Aorta (tissue), 5 donors: ENCODE results near the gene AGAP3. TPM values are rescaled to one million over a fixed set of nuclear protein-coding genes. Genes with fewer than 3 reads are reported as not detected.

Experiments
- ATAC-seq: fragments of 200-7000 bp; cut with Tn5 transposase; one replicate; pipeline ENCODE4 v1.9.1; 2022; ENCODE audit warnings: moderate library complexity; ENCODE audit not compliant: low FRiP score
- DNase-seq, 2 donors: peaks; one replicate each; pipeline ENCODE4 v3.0.0-alpha.2; 2020
- H3K27ac ChIP-seq, 2 donors: one replicate each; pipeline ENCODE4 v1.5.1; 2013; ENCODE audit warnings: low read length in 2 of 2, mild to moderate bottlenecking in 2 of 2, moderate library complexity in 2 of 2, control low read depth in 1 of 2, inconsistent platforms in 1 of 2, low read depth in 1 of 2
- H3K27me3 ChIP-seq, 2 donors: one replicate each; pipeline ENCODE4 v1.6.1; 2013; ENCODE audit warnings: control low read depth in 1 of 2, low read length in 1 of 2, mild to moderate bottlenecking in 1 of 2, moderate library complexity in 1 of 2; ENCODE audit not compliant: insufficient read depth in 2 of 2, control insufficient read depth in 1 of 2
- H3K36me3 ChIP-seq, 2 donors: one replicate each; pipeline ENCODE4 v1.6.1; 2013; ENCODE audit warnings: control low read depth in 1 of 2, low read length in 1 of 2, mild to moderate bottlenecking in 1 of 2; ENCODE audit not compliant: insufficient read depth in 2 of 2, control insufficient read depth in 1 of 2
- H3K4me1 ChIP-seq, 2 donors: one replicate each; pipeline ENCODE4 v1.6.1; 2013; ENCODE audit warnings: low read length in 2 of 2, control low read depth in 1 of 2, mild to moderate bottlenecking in 1 of 2, moderate library complexity in 1 of 2; ENCODE audit not compliant: insufficient read depth in 2 of 2, control insufficient read depth in 1 of 2
- H3K4me3 ChIP-seq, 2 donors: one replicate each; pipeline ENCODE4 v1.5.1; 2013; ENCODE audit warnings: low read length in 2 of 2, control low read depth in 1 of 2, mild to moderate bottlenecking in 1 of 2
- H3K9me3 ChIP-seq: one replicate; pipeline ENCODE4 v1.6.1; 2013; ENCODE audit warnings: mild to moderate bottlenecking, low read length; ENCODE audit not compliant: control insufficient read depth
- WGBS, 2 donors: extraction: QIAGEN DNeasy Blood & Tissue Kit; methylation state at CpG; one replicate each; pipeline ENCODE4 v1.1.7; 2013; 5-methylcytosine and 5-hydroxymethylcytosine counted together
- intact Hi-C, 2 donors: fragments of 100-400 bp; cut with DNase I; formaldehyde crosslinking; loops; one replicate each; pipeline versions ENCODE4 v1.14.2 to v1.15.0; 2022
- polyA plus RNA-seq, 2 donors: library from polyadenylated mRNA; stranded (reverse); fragments of 200-250 nt; gene quantifications; one replicate each; pipeline ENCODE4 v1.2.3, GENCODE V29; 2013
- total RNA-seq, 2 donors: library from RNA; stranded (reverse); fragmentation: NEBNext Ultra II Directional; extraction: Animal tissue kit (Norgen Biotek cat#: 25700); gene quantifications; one replicate each; pipeline ENCODE4 v1.2.1, GENCODE V29; 2021
- donor health status: healthy with polysubstance abuse.
- donor health status: Bipolar disorder and iron deficiency.
- donor health status: DM: no; HTN: no; CAD: no.
- donor health status: DM: no; HTN: no; CAD: no.
- donor health status: DM: yes; HTN: yes; CAD: no.

Gene AGAP3
- total and polyA plus RNA-seq, 4 donors, result 21.5 to 115 (median 82.7) TPM

DNA sequence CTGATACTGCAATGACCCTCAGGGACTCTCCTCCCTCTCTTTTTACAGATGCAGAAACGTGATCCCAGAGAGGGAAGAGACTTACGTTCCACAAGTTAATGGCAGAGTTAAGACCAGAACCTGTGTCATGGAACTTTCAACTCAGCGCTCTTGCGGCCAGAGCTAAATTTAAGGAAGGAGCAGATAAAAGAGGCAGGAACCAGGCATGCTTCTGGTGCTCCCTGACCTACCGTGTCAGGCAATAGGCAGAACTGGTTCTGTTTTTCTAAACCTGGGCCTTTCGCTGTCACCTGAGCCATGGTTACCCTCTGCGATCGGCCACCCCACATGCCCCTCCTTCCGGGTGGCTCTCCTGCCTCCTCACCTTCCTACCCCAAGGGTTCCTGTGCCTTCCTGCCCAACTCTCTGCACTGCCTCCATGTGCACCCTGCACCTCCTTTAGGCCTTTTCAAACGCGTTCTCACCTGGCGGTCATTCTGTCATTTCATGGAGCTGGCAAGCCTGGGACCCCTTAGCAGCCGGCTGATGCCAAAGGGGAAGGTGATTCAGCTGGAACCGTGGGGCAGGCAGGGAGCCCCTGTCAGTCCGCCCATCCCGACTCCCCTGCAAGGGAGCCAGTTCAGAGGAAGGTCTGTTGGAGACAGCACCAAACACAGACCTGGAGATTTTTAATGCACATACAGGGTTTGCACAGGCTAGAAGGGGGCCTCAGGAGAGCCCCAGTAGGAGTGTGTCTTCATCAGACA lies 88.9 kb downstream of the AGAP3 start:
- no peak for ATAC-seq

DNA sequence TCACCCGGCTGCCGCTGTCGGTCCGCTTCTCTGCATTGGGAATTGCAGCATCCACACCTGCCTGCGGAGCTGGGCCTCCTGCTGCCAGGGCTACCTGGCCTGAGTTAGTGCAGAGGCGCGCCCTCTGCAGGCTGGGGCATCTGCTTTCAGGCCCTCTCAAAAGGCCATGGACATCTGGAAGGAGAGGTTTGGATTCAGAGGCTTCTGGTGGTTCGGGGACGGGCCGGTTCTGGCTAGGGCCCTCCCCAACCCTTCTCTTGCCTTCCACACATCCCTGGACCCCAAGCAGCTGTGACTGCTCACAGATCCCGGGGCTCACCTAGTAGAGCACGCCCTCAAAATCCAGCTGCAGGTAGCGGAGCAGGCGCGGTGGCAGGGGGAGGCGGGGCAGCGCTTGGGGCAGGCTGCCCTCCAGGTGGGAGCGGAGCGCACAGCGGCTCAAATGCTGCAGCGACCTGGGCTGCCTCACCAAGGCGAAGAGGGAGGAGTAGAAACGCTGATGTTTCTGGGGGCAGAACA lies 89.6 kb downstream of the AGAP3 start:
- WGBS, 2 donors, result 74 to 76% methylated on average over 23 of the region's 23 CpGs
- Histone ChIP-seq H3K36me3 (no peaks in the 10 kb centered on the region), H3K27me3 (no peaks in the 10 kb centered on the region), H3K9me3 (no peaks in the 10 kb centered on the region), H3K27ac (no peak overlapping the region), H3K4me1 (no peaks in the 10 kb centered on the region), H3K4me3 (no peak overlapping the region)
- ATAC-seq, result no peak
- peak in 1 of 2 donors; percentile 74 for DNase-seq
- intact Hi-C loops, result no loop called here

More for the DNA sequence above, 88.9 kb downstream of the AGAP3 start:
- Histone ChIP-seq H3K27me3 (no peaks in the 10 kb centered on the region), H3K36me3 (no peaks in the 10 kb centered on the region), H3K27ac (no peak overlapping the region), H3K4me3 (no peak overlapping the region), H3K4me1 (no peaks in the 10 kb centered on the region), H3K9me3 (no peaks in the 10 kb centered on the region)
- intact Hi-C loops, result no loop called here
- WGBS, 2 donors, result 80 to 82% methylated on average over 16 of the region's 16 CpGs
- DNase-seq, result no peak

DNA sequence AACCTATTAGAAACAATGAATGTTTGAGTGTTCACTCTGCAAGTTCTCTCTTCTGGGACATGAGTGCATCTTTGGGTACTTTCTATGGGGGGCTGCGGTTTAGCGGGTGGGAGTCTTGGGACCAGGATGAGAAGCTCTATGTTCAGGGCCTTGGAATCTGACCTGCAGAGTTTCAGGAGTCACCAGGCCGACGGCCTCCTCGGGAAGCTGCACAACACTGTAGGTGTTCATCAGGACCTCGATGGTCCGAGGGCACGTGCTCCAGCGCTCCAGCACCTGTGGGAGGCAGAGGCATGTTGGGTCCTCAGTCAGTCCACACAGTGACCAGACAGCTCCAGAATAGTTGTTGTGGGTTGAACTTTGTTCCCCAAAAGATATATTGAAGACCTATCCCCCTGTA lies 90.1 kb downstream of the AGAP3 start:
- Histone ChIP-seq H3K27me3 (no peaks in the 10 kb centered on the region), H3K4me1 (no peaks in the 10 kb centered on the region), H3K9me3 (no peaks in the 10 kb centered on the region), H3K27ac (no peak overlapping the region), H3K4me3 (no peak overlapping the region), H3K36me3 (no peaks in the 10 kb centered on the region)
- WGBS, 2 donors, result 90 to 91% methylated on average over 9 of the region's 9 CpGs
- DNase-seq (no peak), ATAC-seq (no peak)
- intact Hi-C loops, result no loop called here

DNA sequence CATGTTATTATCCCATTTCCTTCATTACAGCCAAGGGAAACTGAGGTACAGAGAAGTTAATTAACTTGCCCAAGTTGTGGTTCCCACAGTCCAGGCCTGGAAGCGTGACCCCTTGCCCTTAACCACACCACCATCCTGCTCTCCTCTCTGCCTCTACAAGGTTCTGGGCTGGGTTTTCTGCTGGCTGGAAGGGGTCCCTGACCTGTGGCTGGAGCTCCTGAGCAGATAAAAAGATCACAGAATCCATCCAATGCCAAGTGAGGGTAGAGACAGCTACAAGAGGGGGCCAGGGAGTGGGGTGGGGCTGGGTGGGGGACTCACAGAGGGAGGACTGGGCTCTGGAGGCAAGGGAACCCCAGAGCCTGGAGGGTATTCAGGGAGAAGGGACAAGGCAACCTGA lies 91.0 kb downstream of the AGAP3 start:
- no peak overlapping the region for H3K27ac ChIP-seq
- no peaks in the 10 kb centered on the region for H3K27me3 ChIP-seq
- 89 to 95% methylated on average over 1 of the region's 1 CpG for WGBS, 2 donors
- ATAC-seq, result no peak
- no peaks in the 10 kb centered on the region for H3K9me3 ChIP-seq
- H3K36me3 ChIP-seq, result no peaks in the 10 kb centered on the region
- intact Hi-C loops, result no loop called here
- H3K4me3 ChIP-seq, result no peak overlapping the region
- peak in 1 of 2 donors; percentile 46 for DNase-seq
- no peaks in the 10 kb centered on the region for H3K4me1 ChIP-seq

DNA sequence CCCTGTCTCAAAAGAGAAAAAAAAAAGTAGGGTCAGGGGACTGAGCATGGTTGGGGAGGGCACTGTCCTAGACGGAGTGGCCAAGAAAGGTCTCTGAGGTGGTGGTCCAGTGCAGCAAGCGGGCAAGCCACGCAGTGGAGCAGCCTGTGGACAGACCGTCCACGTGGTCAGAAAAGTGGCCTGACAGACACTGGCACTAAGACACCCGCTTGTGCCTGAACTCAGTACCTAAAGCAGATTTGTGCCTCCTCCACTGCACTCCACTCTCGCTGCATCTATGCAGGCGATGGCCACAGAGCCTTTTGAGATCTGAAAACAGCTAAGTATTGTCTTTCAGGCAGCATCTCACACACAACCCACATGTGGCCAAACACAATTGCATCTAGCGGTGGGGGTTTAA lies 92.0 kb downstream of the AGAP3 start:
- Histone ChIP-seq H3K4me1 (no peaks in the 10 kb centered on the region), H3K27me3 (no peaks in the 10 kb centered on the region), H3K36me3 (no peaks in the 10 kb centered on the region), H3K27ac (no peak overlapping the region), H3K9me3 (no peaks in the 10 kb centered on the region), H3K4me3 (no peak overlapping the region)
- DNase-seq (peak in 1 of 2 donors; percentile 48), ATAC-seq (no peak)
- intact Hi-C loops, result no loop called here
- 93 to 94% methylated on average over 9 of the region's 9 CpGs for WGBS, 2 donors

DNA sequence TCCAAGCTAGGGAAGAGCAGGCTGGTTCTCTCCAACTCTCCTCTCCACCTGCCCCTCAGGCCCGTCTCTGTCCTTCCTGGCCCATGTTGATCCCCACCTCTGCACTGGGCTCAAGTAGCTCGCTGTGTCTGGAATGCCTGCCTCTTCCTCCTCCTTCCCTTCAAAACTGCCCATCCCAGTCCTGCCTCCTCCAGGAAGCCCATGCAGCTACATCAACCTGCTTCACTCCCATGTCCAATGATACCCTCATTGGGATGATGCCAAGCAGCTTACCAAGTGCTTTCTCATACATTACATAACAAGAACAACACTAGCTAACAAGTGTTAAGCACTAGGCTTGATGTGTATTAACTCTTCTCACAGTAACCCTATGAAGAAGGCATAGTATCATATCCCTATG lies 92.6 kb downstream of the AGAP3 start:
- ATAC-seq (no peak), DNase-seq (no peak)
- intact Hi-C loops, result no loop called here
- no peaks in the 10 kb centered on the region for H3K27me3 ChIP-seq
- H3K27ac ChIP-seq, result no peak overlapping the region
- no peaks in the 10 kb centered on the region for H3K36me3 ChIP-seq
- WGBS, 2 donors, result 80 to 82% methylated on average over 2 of the region's 2 CpGs
- no peaks in the 10 kb centered on the region for H3K9me3 ChIP-seq
- no peaks in the 10 kb centered on the region for H3K4me1 ChIP-seq
- H3K4me3 ChIP-seq, result no peak overlapping the region

DNA sequence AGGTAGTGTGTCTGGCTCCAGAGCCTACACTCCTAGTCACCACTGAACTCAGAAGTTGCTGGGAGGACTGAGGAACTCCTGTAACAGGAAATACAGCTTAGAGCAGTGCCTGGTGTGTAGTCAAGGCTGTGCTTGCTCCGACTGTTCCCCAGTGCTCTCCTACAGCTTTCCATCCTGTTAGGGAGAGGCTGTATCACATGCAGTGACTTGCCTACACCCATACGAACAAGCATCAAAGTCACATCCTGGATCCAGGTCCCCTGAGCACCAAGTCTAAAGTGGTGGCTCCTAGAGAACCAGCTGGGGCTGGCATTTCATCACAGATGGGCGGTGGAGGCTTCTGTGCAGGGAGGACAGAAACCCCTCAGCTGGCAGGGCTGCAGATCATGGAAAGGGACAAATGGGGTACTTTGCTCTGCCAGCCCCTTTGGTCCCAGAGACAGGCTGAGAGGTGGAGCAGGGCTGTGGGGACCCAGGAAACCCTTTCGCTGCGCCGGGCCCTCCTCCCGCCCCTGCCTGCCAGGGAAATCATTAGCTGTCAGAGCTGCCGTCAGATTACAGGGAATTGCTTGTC lies 93.1 kb downstream of the AGAP3 start:
- intact Hi-C loops, result no loop called here
- H3K4me3 ChIP-seq, result no peak overlapping the region
- 83 to 85% methylated on average over 8 of the region's 8 CpGs for WGBS, 2 donors

DNA sequence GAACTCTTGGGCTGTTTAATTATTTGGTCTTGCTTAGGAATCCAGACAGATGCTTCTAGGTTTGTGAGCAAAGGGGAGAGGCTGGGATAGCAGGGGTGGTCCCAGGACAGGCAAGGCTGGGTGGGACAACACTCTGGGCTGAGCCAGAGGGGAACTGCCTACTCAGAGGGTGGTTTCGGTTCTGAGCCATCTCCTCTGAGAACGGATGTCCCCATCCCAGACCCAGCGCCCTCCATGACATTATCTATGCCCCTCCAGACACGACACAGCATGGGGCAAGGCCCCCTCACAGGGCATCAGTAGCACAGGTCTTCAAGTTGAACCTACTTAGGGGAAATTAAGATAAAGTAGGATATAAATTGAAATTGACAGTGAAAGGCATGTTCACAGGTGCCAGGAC lies 93.7 kb downstream of the AGAP3 start:
- WGBS, 2 donors, result 79 to 86% methylated on average over 4 of the region's 4 CpGs
- H3K36me3 ChIP-seq, result no peaks in the 10 kb centered on the region
- ATAC-seq (no peak), DNase-seq (no peak)
- no peaks in the 10 kb centered on the region for H3K4me1 ChIP-seq
- no peaks in the 10 kb centered on the region for H3K9me3 ChIP-seq
- H3K27ac ChIP-seq, result no peak overlapping the region
- H3K27me3 ChIP-seq, result no peaks in the 10 kb centered on the region
- intact Hi-C loops, result no loop called here
- H3K4me3 ChIP-seq, result no peak overlapping the region

More for the DNA sequence above, 93.1 kb downstream of the AGAP3 start:
- Histone ChIP-seq H3K4me1 (no peaks in the 10 kb centered on the region), H3K27ac (no peak overlapping the region), H3K27me3 (no peaks in the 10 kb centered on the region), H3K36me3 (no peaks in the 10 kb centered on the region), H3K9me3 (no peaks in the 10 kb centered on the region)
- DNase-seq, result peak in 1 of 2 donors; percentile 37
- ATAC-seq, result no peak

DNA sequence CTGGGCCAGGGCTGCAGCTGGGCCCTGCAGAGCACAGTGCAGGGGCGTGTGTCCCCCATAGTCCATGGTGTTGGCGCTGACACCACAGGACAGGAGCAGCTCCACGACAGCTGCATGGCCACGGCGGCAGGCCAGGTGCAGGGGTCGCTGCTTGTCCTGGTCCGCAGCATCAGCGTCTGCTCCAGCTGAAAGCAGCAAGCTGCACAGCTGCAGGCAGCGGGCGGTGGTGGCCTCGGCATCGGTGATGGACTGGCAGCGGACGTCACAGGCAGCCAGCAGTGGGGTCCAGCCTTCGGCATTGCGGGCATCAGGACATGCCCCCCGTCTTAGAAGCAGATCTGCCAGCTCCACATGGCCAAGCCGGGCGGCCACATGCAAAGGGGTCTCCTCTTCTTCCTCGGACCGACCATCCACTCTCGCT lies 94.7 kb downstream of the AGAP3 start:
- no peaks in the 10 kb centered on the region for H3K4me1 ChIP-seq
- no peaks in the 10 kb centered on the region for H3K9me3 ChIP-seq
- 86 to 88% methylated on average over 22 of the region's 22 CpGs for WGBS, 2 donors
- H3K27me3 ChIP-seq, result no peaks in the 10 kb centered on the region
- no peak overlapping the region for H3K4me3 ChIP-seq
- no peaks in the 10 kb centered on the region for H3K36me3 ChIP-seq
- no peak for ATAC-seq
- intact Hi-C loops, result no loop called here
- no peak overlapping the region for H3K27ac ChIP-seq
- peak in 1 of 2 donors; percentile 73 for DNase-seq
